ENCODE results near the gene PXMP4. TPM values are rescaled to one million over a fixed set of nuclear protein-coding genes. Genes with fewer than 3 reads are reported as not detected.

The PXMP4 gene
- total RNA-seq, 1 experiment from 2014 or later, result 12.0 TPM

GRCh38 chr20:33703498-33704137 lies 16.5 kb downstream of the PXMP4 start:
- Histone ChIP-seq H3K36me3 (ENCODE audit: control insufficient read depth, insufficient read depth, low read length) (no peaks in the 10 kb centered on the region), H3K4me3 (ENCODE audit: low read depth in 2 of 2, low read length in 2 of 2) (no peak overlapping the region), H3K9me3 (ENCODE audit: control insufficient read depth, insufficient read depth, low read depth, low read length) (no peaks in the 10 kb centered on the region), H3K27me3 (ENCODE audit: control insufficient read depth, insufficient read depth, low read length) (no peaks in the 10 kb centered on the region), H3K27ac (ENCODE audit: low read length) (no peak overlapping the region), H3K4me1 (ENCODE audit: control insufficient read depth, insufficient read depth, low read length) (no peaks in the 10 kb centered on the region)
- ChIA-PET CTCF (no interaction called here), POLR2A (no interaction called here)
- BruUV-seq (replicated peaks), result no TSS peak
- ATAC-seq (no peak), DNase-seq (ENCODE audit: low read depth, low spot score) (no peak)
- TF ChIP-seq REST (IDR thresholded peaks at IDR 0.05; ENCODE audit: insufficient read depth in 1 of 2, low read depth in 2 of 2, low read length in 1 of 2) (no peak), SIN3A (IDR thresholded peaks at IDR 0.05; ENCODE audit: borderline replicate concordance, insufficient read depth, low read depth, low read length) (no peak), TCF7L2 (IDR thresholded peaks at IDR 0.05; ENCODE audit: low read depth, low read length) (no peak), POLR2AphosphoS5 (IDR thresholded peaks at IDR 0.05; ENCODE audit: low read depth, low read length) (no peak)
- TF ChIP-seq, protein P1, sequence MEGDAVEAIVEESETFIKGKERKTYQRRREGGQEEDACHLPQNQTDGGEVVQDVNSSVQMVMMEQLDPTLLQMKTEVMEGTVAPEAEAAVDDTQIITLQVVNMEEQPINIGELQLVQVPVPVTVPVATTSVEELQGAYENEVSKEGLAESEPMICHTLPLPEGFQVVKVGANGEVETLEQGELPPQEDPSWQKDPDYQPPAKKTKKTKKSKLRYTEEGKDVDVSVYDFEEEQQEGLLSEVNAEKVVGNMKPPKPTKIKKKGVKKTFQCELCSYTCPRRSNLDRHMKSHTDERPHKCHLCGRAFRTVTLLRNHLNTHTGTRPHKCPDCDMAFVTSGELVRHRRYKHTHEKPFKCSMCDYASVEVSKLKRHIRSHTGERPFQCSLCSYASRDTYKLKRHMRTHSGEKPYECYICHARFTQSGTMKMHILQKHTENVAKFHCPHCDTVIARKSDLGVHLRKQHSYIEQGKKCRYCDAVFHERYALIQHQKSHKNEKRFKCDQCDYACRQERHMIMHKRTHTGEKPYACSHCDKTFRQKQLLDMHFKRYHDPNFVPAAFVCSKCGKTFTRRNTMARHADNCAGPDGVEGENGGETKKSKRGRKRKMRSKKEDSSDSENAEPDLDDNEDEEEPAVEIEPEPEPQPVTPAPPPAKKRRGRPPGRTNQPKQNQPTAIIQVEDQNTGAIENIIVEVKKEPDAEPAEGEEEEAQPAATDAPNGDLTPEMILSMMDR (IDR thresholded peaks at IDR 0.05), result no peak
- intact Hi-C loops (cut with micrococcal nuclease; ENCODE audit: unreplicated experiment), result no loop called here
- in situ Hi-C loops (cut with HindIII; ENCODE audit: low pct_unique_long_range_greater_than_20kb, low sequenced_read_pairs), result no loop called here

- no peak overlapping the region for H3K4me3 ChIP-seq (ENCODE audit: low read depth in 2 of 2, low read length in 2 of 2)
- in situ Hi-C loops (cut with HindIII; ENCODE audit: low pct_unique_long_range_greater_than_20kb, low sequenced_read_pairs) (no loop called here), intact Hi-C loops (cut with micrococcal nuclease; ENCODE audit: unreplicated experiment) (no loop called here)
- ATAC-seq, result peak; percentile 69
- DNase-seq (ENCODE audit: low read depth, low spot score), result no peak
- no TSS peak for BruUV-seq (replicated peaks)
- POLR2A ChIA-PET, result no interaction called here
- no peak for TF ChIP-seq SIN3A (IDR thresholded peaks at IDR 0.05; ENCODE audit: borderline replicate concordance, insufficient read depth, low read depth, low read length)
- TF ChIP-seq, protein P1 (IDR thresholded peaks at IDR 0.05), result no peak
- no peak for TF ChIP-seq TCF7L2 (IDR thresholded peaks at IDR 0.05; ENCODE audit: low read depth, low read length)
- TF ChIP-seq POLR2AphosphoS5 (IDR thresholded peaks at IDR 0.05; ENCODE audit: low read depth, low read length), result no peak
- TF ChIP-seq REST (IDR thresholded peaks at IDR 0.05; ENCODE audit: insufficient read depth in 1 of 2, low read depth in 2 of 2, low read length in 1 of 2), result no peak
- CTCF ChIA-PET, result no interaction called here
- no peaks in the 10 kb centered on the region for H3K9me3 ChIP-seq (ENCODE audit: control insufficient read depth, insufficient read depth, low read depth, low read length)
- no peaks in the 10 kb centered on the region for H3K36me3 ChIP-seq (ENCODE audit: control insufficient read depth, insufficient read depth, low read length)
- no peaks in the 10 kb centered on the region for H3K27me3 ChIP-seq (ENCODE audit: control insufficient read depth, insufficient read depth, low read length)
- H3K4me1 ChIP-seq (ENCODE audit: control insufficient read depth, insufficient read depth, low read length), result no peaks in the 10 kb centered on the region
- no peak overlapping the region for H3K27ac ChIP-seq (ENCODE audit: low read length)
Measured at GRCh38 chr20:33702861-33703260, 17.2 kb downstream of the PXMP4 start.
